K562 (cell line): ENCODE results near the gene ZNF92. TPM values are rescaled to one million over a fixed set of nuclear protein-coding genes. Genes with fewer than 3 reads are reported as not detected.

Source experiments
- ATAC-seq: fragments of 200-7000 bp; cut with Tn5 transposase; 3 replicates; pipeline ENCODE4 v1.9.1; 2020; ENCODE audit warnings: moderate library complexity
- BruUV-seq: library from RNA; stranded (reverse); fragments of 400-500 nt; replicated peaks from 2 replicates; lab custom pipeline; 2021; lab: Mats Ljungman, UMichigan
- CTCF ChIA-PET: fragments of 300-600 bp; formaldehyde crosslinking; extraction: SDS; loops from one replicate; lab custom pipeline; 2021; ENCODE audit warnings: low intra/inter-chr PET ratio; lab: Yijun Ruan, JAX
- POLR2A ChIA-PET: fragments of 300-600, 350-650 bp; sonication (Branson Sonifier 250); formaldehyde crosslinking; extraction: SDS; loops from one replicate; lab custom pipeline; 2021; ENCODE audit warnings: antibody characterized with exemption, inconsistent platforms; lab: Yijun Ruan, JAX
- DNase-seq, 4 experiments: peaks; one replicate each; pipeline versions ENCODE4 v3.0.0 to v3.0.0-alpha.2; 2011 to 2018; ENCODE audit warnings: low spot score in 3 of 4, mixed read lengths in 3 of 4; ENCODE audit errors: extremely low read depth in 1 of 4
- FAIRE-seq: peaks from 2 replicates; lab custom pipeline; 2011; peaks lifted over from hg19 to GRCh38; lab: Jason Lieb, UNC
- H2AFZ ChIP-seq: 2 replicates; pipeline ENCODE4 v1.6.0; 2011; ENCODE audit warnings: low read depth, low read length, control low read depth, inconsistent platforms
- H3K27ac ChIP-seq: fragments of 200-600 bp; 3 replicates; pipeline ENCODE4 v1.8.0; 2011; ENCODE audit warnings: low read depth, mild to moderate bottlenecking, control low read depth, inconsistent platforms, low read length, moderate library complexity, mixed read lengths; ENCODE audit errors: extremely low read depth
- H3K27me3 ChIP-seq, 2 experiments: fragments of 300-600 bp in 1 of 2; 2 replicates in 1 of 2; 3 replicates in 1 of 2; pipeline versions ENCODE4 v1.6.0 to v1.8.0; 2011; ENCODE audit warnings: inconsistent platforms in 2 of 2, low read length in 2 of 2, mild to moderate bottlenecking in 1 of 2, mixed read lengths in 1 of 2, moderate library complexity in 1 of 2; ENCODE audit not compliant: control insufficient read depth in 2 of 2, insufficient read depth in 2 of 2
- H3K36me3 ChIP-seq: fragments of 300-600 bp; 3 replicates; pipeline ENCODE4 v1.8.0; 2011; ENCODE audit warnings: mild to moderate bottlenecking, low read length, inconsistent platforms; ENCODE audit not compliant: control insufficient read depth, insufficient read depth
- H3K4me1 ChIP-seq, 2 experiments: fragments of 200-600 bp in 1 of 2; replicated peaks in 1 of 2; 2 replicates in 1 of 2; 3 replicates in 1 of 2; pipeline versions ENCODE4 v1.5.1 to v1.8.0; 2011; ENCODE audit warnings: inconsistent platforms in 2 of 2, low read length in 2 of 2, mild to moderate bottlenecking in 1 of 2, mixed read lengths in 1 of 2, moderate library complexity in 1 of 2; ENCODE audit not compliant: control insufficient read depth in 2 of 2, insufficient read depth in 2 of 2
- H3K4me2 ChIP-seq: 2 replicates; pipeline ENCODE4 v1.6.1; 2011; ENCODE audit warnings: low read length, control low read depth, inconsistent platforms, mixed read lengths; ENCODE audit not compliant: insufficient read depth
- H3K4me3 ChIP-seq: fragments of 200-600 bp; sonication (generic), shearing (Covaris generic); 2 replicates; pipeline ENCODE4 v1.5.1; 2016; ENCODE audit warnings: control low read depth, inconsistent platforms
- H3K79me2 ChIP-seq: fragments of 200-600 bp; 3 replicates; pipeline ENCODE4 v1.8.0; 2011; ENCODE audit warnings: low read length, inconsistent platforms; ENCODE audit not compliant: control insufficient read depth, insufficient read depth
- H3K9ac ChIP-seq, 2 experiments: 2 replicates each; pipeline versions ENCODE4 v1.6.0 to v1.6.1; 2011; ENCODE audit warnings: low read depth in 2 of 2, low read length in 2 of 2, control low read depth in 1 of 2, inconsistent platforms in 1 of 2, mild to moderate bottlenecking in 1 of 2, mixed read lengths in 1 of 2; ENCODE audit not compliant: insufficient read depth in 1 of 2
- H3K9me1 ChIP-seq: one replicate; pipeline ENCODE4 v1.6.0; 2011; ENCODE audit warnings: inconsistent platforms, mild to moderate bottlenecking, low read length, moderate library complexity; ENCODE audit not compliant: control insufficient read depth, insufficient read depth
- H3K9me3 ChIP-seq: replicated peaks from 2 replicates; pipeline ENCODE4 v1.5.1; 2011; ENCODE audit warnings: low read depth, low read length, inconsistent platforms; ENCODE audit not compliant: control insufficient read depth, insufficient read depth
- H4K20me1 ChIP-seq: replicated peaks from 2 replicates; pipeline ENCODE4 v1.6.1; 2011; ENCODE audit warnings: low read length, inconsistent platforms, mixed read lengths; ENCODE audit not compliant: control insufficient read depth, insufficient read depth
- ARID1B ChIP-seq: fragments of 450-650 bp; IDR thresholded peaks from 2 replicates; pipeline ENCODE4 v1.6.1; 2016; ENCODE audit warnings: antibody characterized with exemption, mild to moderate bottlenecking, inconsistent platforms
- DACH1 ChIP-seq: fragments of 450-650 bp; IDR thresholded peaks from 2 replicates; pipeline ENCODE4 v1.6.1; 2018; ENCODE audit not compliant: partially characterized antibody
- E2F6 ChIP-seq, 2 experiments: IDR thresholded peaks; 2 replicates each; pipeline ENCODE4 v1.6.1; 2011; ENCODE audit warnings: borderline replicate concordance in 1 of 2, control low read depth in 1 of 2, low read depth in 1 of 2, low read length in 1 of 2, mild to moderate bottlenecking in 1 of 2, mixed read lengths in 1 of 2, moderate library complexity in 1 of 2; ENCODE audit not compliant: insufficient read depth in 1 of 2, insufficient read length in 1 of 2, poor library complexity in 1 of 2, severe bottlenecking in 1 of 2; ENCODE audit errors: extremely low read depth in 1 of 2
- EGR1 ChIP-seq: fragments of 450-650 bp; conservative IDR thresholded peaks from 2 replicates; pipeline ENCODE4 v1.6.1; 2017; ENCODE audit warnings: mild to moderate bottlenecking
- FOXJ2 ChIP-seq: fragments of 200-800 bp; sonication (Bioruptor generic); IDR thresholded peaks from 2 replicates; pipeline ENCODE4 v1.6.1; 2016; ENCODE audit warnings: missing genetic modification characterization, missing compliant biosample characterization
- HCFC1 ChIP-seq: IDR thresholded peaks from 2 replicates; pipeline ENCODE4 v1.6.1; 2012; ENCODE audit warnings: low read depth, low read length, improper control_type of control experiment
- JUN ChIP-seq, 2 experiments: sonication (generic) in 1 of 2; formaldehyde crosslinking in 1 of 2; IDR thresholded peaks; 2 replicates each; pipeline versions ENCODE4 v1.6.1 to v1.8.0; 2012 to 2022; ENCODE audit warnings: borderline replicate concordance in 2 of 2, mild to moderate bottlenecking in 2 of 2, improper control_type of control experiment in 1 of 2, low read depth in 1 of 2, low read length in 1 of 2, missing genetic modification reagents in 1 of 2
- MCM7 ChIP-seq, 2 experiments: fragments of 450-650 bp; IDR thresholded peaks; 2 replicates each; pipeline ENCODE4 v1.6.1; 2016 to 2018
- RBM22 ChIP-seq: fragments of 200-400 bp; formaldehyde crosslinking; IDR thresholded peaks from 2 replicates; pipeline ENCODE4 v1.6.1; 2018; ENCODE audit warnings: low read length, low read depth; ENCODE audit not compliant: poor library complexity, severe bottlenecking
- TEAD2 ChIP-seq: fragments of 450-650 bp; IDR thresholded peaks from 2 replicates; pipeline ENCODE4 v1.6.1; 2016; ENCODE audit warnings: missing genetic modification characterization, control low read depth, missing compliant biosample characterization
- THRB ChIP-seq: fragments of 450-650 bp; formaldehyde crosslinking; conservative IDR thresholded peaks from 2 replicates; pipeline ENCODE4 v1.4.0; 2022; ENCODE audit warnings: mild to moderate bottlenecking, missing genetic modification characterization
- ZFP30 ChIP-seq: fragments of 250-450 bp; sonication (Bioruptor Pico); IDR thresholded peaks from 2 replicates; pipeline ENCODE4 v1.8.0; 2022; ENCODE audit warnings: moderate library complexity, mild to moderate bottlenecking, inconsistent platforms, borderline replicate concordance
- ZNF3 ChIP-seq: fragments of 250-450 bp; sonication (Bioruptor Pico); IDR thresholded peaks from 2 replicates; pipeline ENCODE4 v1.5.0; 2021; ENCODE audit warnings: mild to moderate bottlenecking, moderate library complexity
- ZNF584 ChIP-seq: fragments of 200-800 bp; sonication (Bioruptor generic); IDR thresholded peaks from 2 replicates; pipeline ENCODE4 v1.6.1; 2016; ENCODE audit warnings: low read depth, mild to moderate bottlenecking, missing genetic modification characterization, missing compliant biosample characterization
- WGBS: fragments of 100-300 bp; shearing (Covaris generic); methylation state at CpG from one replicate; pipeline ENCODE4 v1.1.6; 2016; ENCODE audit warnings: low coverage, mixed read lengths; ENCODE audit not compliant: insufficient coverage; ENCODE audit errors: missing lambda C conversion rate; 5-methylcytosine and 5-hydroxymethylcytosine counted together
- in situ Hi-C: fragments of 300-500 bp; cut with MboI; formaldehyde crosslinking; loops from 4 replicates; pipeline ENCODE4 v1.15.0; 2018; ENCODE audit warnings: inconsistent platforms, mixed read lengths
- intact Hi-C: fragments of 100-400 bp; cut with micrococcal nuclease; formaldehyde crosslinking; loops from 2 replicates; pipeline ENCODE4 v1.14.2; 2022
- polyA plus RNA-seq, 8 experiments: library from polyadenylated mRNA; depleted of rRNA in 4 of 8; stranded (reverse) in 5 of 8; unstranded in 3 of 8; fragments of >200 nt; fragmentation: Nextera tagmentation in 2 of 8; fragmentation: Illumina TruSeq in 1 of 8; extraction: Ambion mirVana in 2 of 8; extraction: Trizol in 1 of 8; gene quantifications; 2 replicates each; pipeline versions ENCODE4 v1.2.1 to v1.2.3, GENCODE V29; 2011 to 2014; ENCODE audit warnings: inconsistent platforms in 1 of 8, missing spikeins in 1 of 8
- total RNA-seq, 7 experiments: library from RNA; depleted of rRNA in 6 of 7; stranded (reverse); fragments of >200 nt in 6 of 7; fragmentation: Illumina TruSeq in 2 of 7; extraction: Trizol in 2 of 7; gene quantifications; 2 replicates each; pipeline versions ENCODE4 v1.2.1 to v1.2.3, GENCODE V29; 2011 to 2021; ENCODE audit warnings: low replicate concordance in 1 of 7

Gene ZNF92
- total and polyA plus RNA-seq, 9 of the 15 experiments (the other 6 are each of a cell fraction or from before 2014, with no cell fraction given): 8.9 to 29.4 (median 12.5) TPM

- in situ Hi-C loops: no loop called here
- Histone ChIP-seq H3K4me3 (no peak overlapping the region), H3K9ac (no peak overlapping the region)
- TF ChIP-seq MCM7 (IDR thresholded peaks at IDR 0.05) (peak in 1 of 2 experiments; percentile 97; a peak in 2 of 4 replicates), HCFC1 (no peak), DACH1 (peak; percentile 94)
- TF ChIP-seq, all 486 proteins: peak for 2
- Histone ChIP-seq H3K27ac (no peak overlapping the region), H3K4me2 (no peak overlapping the region), H3K9me1 (no peaks in the 10 kb centered on the region), H4K20me1 (no peaks in the 10 kb centered on the region), H3K79me2 (no peaks in the 10 kb centered on the region), H3K9me3 (no peaks in the 10 kb centered on the region), H2AFZ (no peak overlapping the region), H3K27me3 (no peaks in the 10 kb centered on the region), H3K4me1 (no peaks in the 10 kb centered on the region), H3K36me3 (no peaks in the 10 kb centered on the region)
- ChIA-PET POLR2A (no interaction called here), CTCF (no interaction called here)
- intact Hi-C loops: no loop called here
- FAIRE-seq: no peak
- ATAC-seq: no peak
- no TSS peak for BruUV-seq
- DNase-seq: no peak
Observed at GRCh38 chr7:65436163-65436562, 62.5 kb downstream of the ZNF92 start.

GRCh38 chr7:65438598-65438997 lies 64.9 kb downstream of the ZNF92 start:
- no TSS peak for BruUV-seq
- Histone ChIP-seq H3K9me3 (no peaks in the 10 kb centered on the region), H3K9me1 (no peaks in the 10 kb centered on the region), H3K9ac (no peak overlapping the region), H3K79me2 (no peaks in the 10 kb centered on the region), H3K4me2 (no peak overlapping the region), H3K36me3 (no peaks in the 10 kb centered on the region), H2AFZ (no peak overlapping the region), H3K27ac (no peak overlapping the region), H3K4me1 (no peaks in the 10 kb centered on the region), H4K20me1 (no peaks in the 10 kb centered on the region), H3K27me3 (no peaks in the 10 kb centered on the region), H3K4me3 (no peak overlapping the region)
- intact Hi-C loops: no loop called here
- in situ Hi-C loops: no loop called here
- ATAC-seq (peak; percentile 29; the same call in 2 of the 3 replicates), DNase-seq (peak in 1 of 4 experiments; percentile 39), FAIRE-seq (no peak)
- POLR2A ChIA-PET: no interaction called here
- 0% methylated on average over 2 of the region's 2 CpGs for WGBS
- CTCF ChIA-PET: no interaction called here
- TF ChIP-seq ZFP30 (CRISPR knock-in tag) (no peak), ZNF3 (no peak), ARID1B (peak; percentile 58), TEAD2 (tag) (no peak), ZNF584 (CRISPR knock-in tag) (peak; percentile 69; the same call in 1 of the 2 replicates), THRB (CRISPR knock-in tag) (no peak), RBM22 (no peak), JUN (IDR thresholded peaks at IDR 0.05; ENCODE audit: borderline replicate concordance, low read depth, low read length) (peak; percentile 86), JUN (CRISPR knock-in tag; IDR thresholded peaks at IDR 0.05; ENCODE audit: borderline replicate concordance) (no peak), FOXJ2 (tag) (0 out of 2 replicates have a peak, but pooled peaks have one; percentile 30), EGR1 (no peak), E2F6 (IDR thresholded peaks at IDR 0.05; ENCODE audit: borderline replicate concordance in 1 of 2, extremely low read depth in 1 of 2, insufficient read depth in 1 of 2, insufficient read length in 1 of 2, low read depth in 1 of 2, low read length in 1 of 2, poor library complexity in 1 of 2, severe bottlenecking in 1 of 2) (no peak)
